Measurements from ENCODE around the gene SRC. TPM values are rescaled to one million over a fixed set of nuclear protein-coding genes. Genes with fewer than 3 reads are reported as not detected.

SRC gene
- total and polyA plus RNA-seq, 4 donors = 15.6 to 59.6 (median 37.8) TPM

GRCh38 chr20:37303637-37304036, 42.3 kb upstream of the SRC start:
- Histone ChIP-seq H3K27ac (ENCODE audit: low read depth, low read length) (no peak overlapping the region), H3K9me3 (ENCODE audit: control insufficient read depth, insufficient read depth, low read length) (no peaks in the 10 kb centered on the region), H3K36me3 (ENCODE audit: control insufficient read depth, insufficient read depth, low read length) (peaks cover 34% of the 10 kb centered on the region), H3K4me1 (ENCODE audit: control insufficient read depth, insufficient read depth, low read length) (peaks cover 6% of the 10 kb centered on the region), H3K4me3 (ENCODE audit: low read depth, low read length) (no peak overlapping the region), H3K27me3 (ENCODE audit: control insufficient read depth, insufficient read depth, low read length) (no peaks in the 10 kb centered on the region)
- no peak for DNase-seq (ENCODE audit: low read depth in 4 of 6, low spot score in 6 of 6)
- 95% methylated on average over 4 of the region's 4 CpGs for WGBS (ENCODE audit: insufficient coverage)

GRCh38 chr20:37305079-37305478, 40.9 kb upstream of the SRC start:
- H3K4me1 ChIP-seq (ENCODE audit: control insufficient read depth, insufficient read depth, low read length) = peaks cover 5% of the 10 kb centered on the region
- no peaks in the 10 kb centered on the region for H3K27me3 ChIP-seq (ENCODE audit: control insufficient read depth, insufficient read depth, low read length)
- no peak overlapping the region for H3K4me3 ChIP-seq (ENCODE audit: low read depth, low read length)
- no peaks in the 10 kb centered on the region for H3K9me3 ChIP-seq (ENCODE audit: control insufficient read depth, insufficient read depth, low read length)
- peaks cover 41% of the 10 kb centered on the region for H3K36me3 ChIP-seq (ENCODE audit: control insufficient read depth, insufficient read depth, low read length)
- 31% methylated on average over 3 of the region's 6 CpGs for WGBS (ENCODE audit: insufficient coverage)
- no peak for DNase-seq (ENCODE audit: low read depth in 4 of 6, low spot score in 6 of 6)
- H3K27ac ChIP-seq (ENCODE audit: low read depth, low read length) = no peak overlapping the region

- Histone ChIP-seq H3K4me1 (ENCODE audit: control insufficient read depth, insufficient read depth, low read length) (peaks cover 11% of the 10 kb centered on the region), H3K36me3 (ENCODE audit: control insufficient read depth, insufficient read depth, low read length) (peaks cover 47% of the 10 kb centered on the region), H3K9me3 (ENCODE audit: control insufficient read depth, insufficient read depth, low read length) (no peaks in the 10 kb centered on the region), H3K27me3 (ENCODE audit: control insufficient read depth, insufficient read depth, low read length) (no peaks in the 10 kb centered on the region), H3K4me3 (ENCODE audit: low read depth, low read length) (no peak overlapping the region), H3K27ac (ENCODE audit: low read depth, low read length) (peak overlapping the region; percentile 43)
- 93% methylated on average over 1 of the region's 3 CpGs for WGBS (ENCODE audit: insufficient coverage)
- no peak for DNase-seq (ENCODE audit: low read depth in 4 of 6, low spot score in 6 of 6)
Measured at GRCh38 chr20:37305839-37306238, 40.1 kb upstream of the SRC start.

- Histone ChIP-seq H3K4me3 (ENCODE audit: low read depth, low read length) (no peak overlapping the region), H3K27ac (ENCODE audit: low read depth, low read length) (no peak overlapping the region), H3K4me1 (ENCODE audit: control insufficient read depth, insufficient read depth, low read length) (peaks cover 16% of the 10 kb centered on the region), H3K9me3 (ENCODE audit: control insufficient read depth, insufficient read depth, low read length) (no peaks in the 10 kb centered on the region), H3K36me3 (ENCODE audit: control insufficient read depth, insufficient read depth, low read length) (peaks cover 53% of the 10 kb centered on the region), H3K27me3 (ENCODE audit: control insufficient read depth, insufficient read depth, low read length) (no peaks in the 10 kb centered on the region)
- DNase-seq (ENCODE audit: low read depth in 4 of 6, low spot score in 6 of 6) = no peak
- WGBS (ENCODE audit: insufficient coverage) = 86% methylated on average over 4 of the region's 8 CpGs
Measured at GRCh38 chr20:37308086-37309050, 37.6 kb upstream of the SRC start.

GRCh38 chr20:37309290-37309689, 36.6 kb upstream of the SRC start:
- Histone ChIP-seq H3K27ac (ENCODE audit: low read depth, low read length) (no peak overlapping the region), H3K4me3 (ENCODE audit: low read depth, low read length) (no peak overlapping the region)
- 93% methylated on average over 6 of the region's 6 CpGs for WGBS (ENCODE audit: insufficient coverage)

GRCh38 chr20:37309936-37310590, 35.9 kb upstream of the SRC start:
- Histone ChIP-seq H3K27ac (ENCODE audit: low read depth, low read length) (no peak overlapping the region), H3K27me3 (ENCODE audit: control insufficient read depth, insufficient read depth, low read length) (no peaks in the 10 kb centered on the region), H3K4me1 (ENCODE audit: control insufficient read depth, insufficient read depth, low read length) (peaks cover 27% of the 10 kb centered on the region), H3K36me3 (ENCODE audit: control insufficient read depth, insufficient read depth, low read length) (peaks cover 67% of the 10 kb centered on the region), H3K9me3 (ENCODE audit: control insufficient read depth, insufficient read depth, low read length) (no peaks in the 10 kb centered on the region), H3K4me3 (ENCODE audit: low read depth, low read length) (no peak overlapping the region)
- 67% methylated on average over 16 of the region's 16 CpGs for WGBS (ENCODE audit: insufficient coverage)
- peak in 1 of 6 donors; percentile 29 for DNase-seq (ENCODE audit: low read depth in 4 of 6, low spot score in 6 of 6)

More at GRCh38 chr20:37309290-37309689, 36.6 kb upstream of the SRC start:
- H3K4me1 ChIP-seq (ENCODE audit: control insufficient read depth, insufficient read depth, low read length) = peaks cover 20% of the 10 kb centered on the region
- peaks cover 62% of the 10 kb centered on the region for H3K36me3 ChIP-seq (ENCODE audit: control insufficient read depth, insufficient read depth, low read length)
- no peak for DNase-seq (ENCODE audit: low read depth in 4 of 6, low spot score in 6 of 6)
- H3K27me3 ChIP-seq (ENCODE audit: control insufficient read depth, insufficient read depth, low read length) = no peaks in the 10 kb centered on the region
- no peaks in the 10 kb centered on the region for H3K9me3 ChIP-seq (ENCODE audit: control insufficient read depth, insufficient read depth, low read length)

- 75% methylated on average over 11 of the region's 11 CpGs for WGBS (ENCODE audit: insufficient coverage)
- DNase-seq (ENCODE audit: low read depth in 4 of 6, low spot score in 6 of 6) = no peak
- peaks cover 76% of the 10 kb centered on the region for H3K36me3 ChIP-seq (ENCODE audit: control insufficient read depth, insufficient read depth, low read length)
- no peak overlapping the region for H3K27ac ChIP-seq (ENCODE audit: low read depth, low read length)
- peaks cover 36% of the 10 kb centered on the region for H3K4me1 ChIP-seq (ENCODE audit: control insufficient read depth, insufficient read depth, low read length)
- H3K27me3 ChIP-seq (ENCODE audit: control insufficient read depth, insufficient read depth, low read length) = no peaks in the 10 kb centered on the region
- no peaks in the 10 kb centered on the region for H3K9me3 ChIP-seq (ENCODE audit: control insufficient read depth, insufficient read depth, low read length)
- H3K4me3 ChIP-seq (ENCODE audit: low read depth, low read length) = no peak overlapping the region
Measured at GRCh38 chr20:37310951-37311350, 35.0 kb upstream of the SRC start.

- 95% methylated on average over 13 of the region's 17 CpGs for WGBS (ENCODE audit: insufficient coverage)
- H3K4me3 ChIP-seq (ENCODE audit: low read depth, low read length) = no peak overlapping the region
- no peaks in the 10 kb centered on the region for H3K9me3 ChIP-seq (ENCODE audit: control insufficient read depth, insufficient read depth, low read length)
- no peak overlapping the region for H3K27ac ChIP-seq (ENCODE audit: low read depth, low read length)
- no peaks in the 10 kb centered on the region for H3K27me3 ChIP-seq (ENCODE audit: control insufficient read depth, insufficient read depth, low read length)
- DNase-seq (ENCODE audit: low read depth in 4 of 6, low spot score in 6 of 6) = no peak
- H3K4me1 ChIP-seq (ENCODE audit: control insufficient read depth, insufficient read depth, low read length) = peaks cover 39% of the 10 kb centered on the region
- peaks cover 83% of the 10 kb centered on the region for H3K36me3 ChIP-seq (ENCODE audit: control insufficient read depth, insufficient read depth, low read length)
Measured at GRCh38 chr20:37311710-37312355, 34.1 kb upstream of the SRC start.

GRCh38 chr20:37313546-37314091, 32.3 kb upstream of the SRC start:
- Histone ChIP-seq H3K27ac (ENCODE audit: low read depth, low read length) (no peak overlapping the region), H3K27me3 (ENCODE audit: control insufficient read depth, insufficient read depth, low read length) (no peaks in the 10 kb centered on the region), H3K4me3 (ENCODE audit: low read depth, low read length) (no peak overlapping the region), H3K4me1 (ENCODE audit: control insufficient read depth, insufficient read depth, low read length) (peaks cover 39% of the 10 kb centered on the region), H3K36me3 (ENCODE audit: control insufficient read depth, insufficient read depth, low read length) (peaks cover 78% of the 10 kb centered on the region), H3K9me3 (ENCODE audit: control insufficient read depth, insufficient read depth, low read length) (no peaks in the 10 kb centered on the region)
- WGBS (ENCODE audit: insufficient coverage) = 89% methylated on average over 8 of the region's 8 CpGs
- no peak for DNase-seq (ENCODE audit: low read depth in 4 of 6, low spot score in 6 of 6)

Data from spinal cord (tissue), 10 donors.